ENCODE results near the gene LRBA. TPM values are rescaled to one million over a fixed set of nuclear protein-coding genes. Genes with fewer than 3 reads are reported as not detected.

Gene LRBA
- total and polyA plus RNA-seq, 12 donors, result 6.2 to 31.2 (median 23.9) TPM

- H3K27me3 ChIP-seq, result no peaks in the 10 kb centered on the region
- H3K27ac ChIP-seq, result no peak overlapping the region
- intact Hi-C loops (cut with DNase I), result no loop called here
- H3K9me3 ChIP-seq, result no peaks in the 10 kb centered on the region
- no peaks in the 10 kb centered on the region for H3K36me3 ChIP-seq
- H3K4me3 ChIP-seq, result no peak overlapping the region
- no peak for TF ChIP-seq CTCF (IDR thresholded peaks at IDR 0.05)
- DNase-seq, result no peak
- no peak for ATAC-seq
- 70 to 83% methylated on average over 4 of the region's 4 CpGs for WGBS, 2 donors
- H3K4me1 ChIP-seq, result no peaks in the 10 kb centered on the region
Observed at GRCh38 chr4:150547154-150547838, 467.8 kb downstream of the LRBA start.

- no peaks in the 10 kb centered on the region for H3K9me3 ChIP-seq
- H3K27me3 ChIP-seq, result no peaks in the 10 kb centered on the region
- intact Hi-C loops (cut with DNase I), result no loop called here
- H3K27ac ChIP-seq, result no peak overlapping the region
- H3K4me3 ChIP-seq, result no peak overlapping the region
- no peak for TF ChIP-seq CTCF (IDR thresholded peaks at IDR 0.05)
- WGBS, 2 donors, result 92 to 98% methylated on average over 2 of the region's 2 CpGs
- DNase-seq (no peak), ATAC-seq (no peak)
- no peaks in the 10 kb centered on the region for H3K36me3 ChIP-seq
- no peaks in the 10 kb centered on the region for H3K4me1 ChIP-seq
Observed at GRCh38 chr4:150546286-150546685, 468.8 kb downstream of the LRBA start.

- WGBS, 2 donors, result 36 to 66% methylated on average over 1 of the region's 1 CpG
- DNase-seq (no peak), ATAC-seq (no peak)
- Histone ChIP-seq H3K27ac (no peak overlapping the region), H3K36me3 (no peaks in the 10 kb centered on the region), H3K4me3 (no peak overlapping the region), H3K4me1 (no peaks in the 10 kb centered on the region), H3K9me3 (no peaks in the 10 kb centered on the region), H3K27me3 (no peaks in the 10 kb centered on the region)
- intact Hi-C loops (cut with DNase I), result no loop called here
- TF ChIP-seq CTCF (IDR thresholded peaks at IDR 0.05), result no peak
Observed at GRCh38 chr4:150543042-150543441, 472.0 kb downstream of the LRBA start.

- intact Hi-C loops (cut with DNase I), result no loop called here
- WGBS, 2 donors, result 98% methylated on average over 3 of the region's 3 CpGs
- Histone ChIP-seq H3K27ac (no peak overlapping the region), H3K4me3 (no peak overlapping the region), H3K36me3 (no peaks in the 10 kb centered on the region), H3K9me3 (peaks cover 0 to 5% (median 0%) of the 10 kb centered on the region in 11 donors), H3K27me3 (no peaks in the 10 kb centered on the region), H3K4me1 (no peaks in the 10 kb centered on the region)
- DNase-seq (no peak), ATAC-seq (no peak)
- TF ChIP-seq CTCF (IDR thresholded peaks at IDR 0.05), result no peak
Observed at GRCh38 chr4:150541681-150542080, 473.4 kb downstream of the LRBA start.
